Measurements from ENCODE around the gene ATP8B3. TPM values are rescaled to one million over a fixed set of nuclear protein-coding genes. Genes with fewer than 3 reads are reported as not detected.

ATP8B3 gene
- total and polyA plus RNA-seq, 10 of the 15 experiments (the other 5 are each of a cell fraction or from before 2014, with no cell fraction given) = 0.13 to 1.7 (median 0.52) TPM

DNA sequence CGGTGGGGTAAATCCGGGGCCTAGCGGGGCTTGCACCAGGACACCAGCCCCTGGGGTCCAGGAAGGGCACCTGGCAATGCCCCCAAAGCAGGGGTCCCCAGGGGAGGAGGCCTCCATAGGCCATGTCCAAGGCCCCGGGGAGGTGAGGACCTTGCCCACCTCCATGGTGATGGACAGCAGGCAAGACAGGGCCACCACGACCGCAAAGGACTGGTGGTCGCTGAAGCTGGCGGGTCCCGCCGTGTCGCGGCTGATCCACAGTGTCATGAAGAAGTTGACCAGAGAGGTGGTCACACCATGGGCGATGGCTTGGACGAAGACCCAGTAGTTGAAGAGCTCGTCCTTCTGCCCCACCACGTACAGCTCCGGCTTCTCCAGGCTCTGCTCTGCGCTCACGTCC is 26.8 kb downstream of the ATP8B3 start (continued):
- no peak for TF ChIP-seq ZNF207 (IDR thresholded peaks at IDR 0.05; ENCODE audit: borderline replicate concordance)
- no peak for TF ChIP-seq ZSCAN29 (IDR thresholded peaks at IDR 0.05)
- TF ChIP-seq RCOR1 (conservative IDR thresholded peaks at IDR 0.05; ENCODE audit: low read depth, low read length) = no peak
- no peak for TF ChIP-seq LARP7 (IDR thresholded peaks at IDR 0.05)
- TF ChIP-seq POLR2A (IDR thresholded peaks at IDR 0.05; ENCODE audit: low read depth, low read length) = no peak

DNA sequence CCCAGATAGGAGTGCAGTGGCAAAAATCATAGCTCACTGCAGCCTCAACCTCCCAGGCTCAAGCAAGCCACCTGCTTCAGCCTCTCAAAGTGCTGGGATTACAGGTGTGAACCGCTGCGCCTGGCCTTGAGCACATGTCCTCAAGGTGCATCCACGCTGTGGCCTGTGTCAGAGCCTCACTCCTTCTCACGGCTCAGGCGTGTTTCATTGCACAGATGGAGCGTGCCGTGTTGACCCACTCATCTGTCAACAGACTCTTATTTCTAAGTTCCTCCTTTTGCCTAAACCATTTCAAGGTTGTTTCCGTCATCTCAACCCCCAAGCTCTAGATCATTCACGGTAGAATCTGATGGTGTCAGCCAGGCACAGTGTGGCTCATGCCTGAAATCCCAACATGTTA is 28.2 kb downstream of the ATP8B3 start:
- Histone ChIP-seq H3K27ac (ENCODE audit: control insufficient read depth, insufficient read depth) (no peak overlapping the region), H3K79me2 (ENCODE audit: control insufficient read depth, insufficient read depth, low read length) (no peaks in the 10 kb centered on the region), H3K9ac (ENCODE audit: control insufficient read depth, insufficient read depth, low read length) (no peak overlapping the region), H3K4me1 (ENCODE audit: control insufficient read depth, insufficient read depth, low read length) (no peaks in the 10 kb centered on the region), H4K20me1 (ENCODE audit: control insufficient read depth, insufficient read depth) (no peaks in the 10 kb centered on the region), H3K36me3 (ENCODE audit: control insufficient read depth in 2 of 2, insufficient read depth in 2 of 2, low read length in 1 of 2) (no peaks in the 10 kb centered on the region), H3K27me3 (replicated peaks in 1 of 2; ENCODE audit: control insufficient read depth in 2 of 2, insufficient read depth in 2 of 2, low read length in 1 of 2) (no peaks in the 10 kb centered on the region; a peak in 1 of 4 replicates), H3K9me3 (replicated peaks; ENCODE audit: control insufficient read depth, insufficient read depth, low read length) (no peaks in the 10 kb centered on the region; the same call in 2 of the 3 replicates), H2AFZ (ENCODE audit: control insufficient read depth, low read depth, low read length) (no peak overlapping the region), H3K4me2 (ENCODE audit: control insufficient read depth, insufficient read depth) (no peak overlapping the region), H3K4me3 (no peak overlapping the region)
- DNase-seq (ENCODE audit: low read depth, low spot score) (no peak), ATAC-seq (no peak), FAIRE-seq (no peak)
- CTCF ChIA-PET = interaction anchor here (1.6 to 1.9 kb wide), 2 partner anchors 9 to 42 kb away, joined by 3 to 6 read pairs; no protein-coding TSS in a partner anchor
- RAD21 ChIA-PET (ENCODE audit: unreplicated experiment) = no interaction called here
- WGBS (ENCODE audit: insufficient coverage, insufficient replicate concordance, low lambda C conversion rate, missing lambda C conversion rate) = 22% methylated on average over 9 of the region's 9 CpGs
- no TSS peak for BruUV-seq (replicated peaks)
- in situ Hi-C loops (cut with MboI) = no loop called here
- SMC1A ChIA-PET (ENCODE audit: uncharacterized antibody, unreplicated experiment) = no interaction called here
- intact Hi-C loops (cut with micrococcal nuclease; ENCODE audit: unreplicated experiment) = no loop called here
- POLR2A ChIA-PET = no interaction called here
- TF ChIP-seq TBL1XR1 (IDR thresholded peaks at IDR 0.05; ENCODE audit: low read depth, low read length) (no peak), TCF12 (IDR thresholded peaks at IDR 0.05; ENCODE audit: low read depth, low read length) (no peak), EZH2 (IDR thresholded peaks at IDR 0.05; ENCODE audit: borderline replicate concordance, control insufficient read depth, low read depth, low read length) (no peak), ESRRA (IDR thresholded peaks at IDR 0.05; ENCODE audit: low read length) (no peak), IKZF2 (IDR thresholded peaks at IDR 0.05) (no peak), HDGF (IDR thresholded peaks at IDR 0.05) (no peak), IKZF1 (conservative IDR thresholded peaks at IDR 0.05) (no peak), SREBF2 (IDR thresholded peaks at IDR 0.05; ENCODE audit: low read length) (no peak)
- TF ChIP-seq, protein P1, sequence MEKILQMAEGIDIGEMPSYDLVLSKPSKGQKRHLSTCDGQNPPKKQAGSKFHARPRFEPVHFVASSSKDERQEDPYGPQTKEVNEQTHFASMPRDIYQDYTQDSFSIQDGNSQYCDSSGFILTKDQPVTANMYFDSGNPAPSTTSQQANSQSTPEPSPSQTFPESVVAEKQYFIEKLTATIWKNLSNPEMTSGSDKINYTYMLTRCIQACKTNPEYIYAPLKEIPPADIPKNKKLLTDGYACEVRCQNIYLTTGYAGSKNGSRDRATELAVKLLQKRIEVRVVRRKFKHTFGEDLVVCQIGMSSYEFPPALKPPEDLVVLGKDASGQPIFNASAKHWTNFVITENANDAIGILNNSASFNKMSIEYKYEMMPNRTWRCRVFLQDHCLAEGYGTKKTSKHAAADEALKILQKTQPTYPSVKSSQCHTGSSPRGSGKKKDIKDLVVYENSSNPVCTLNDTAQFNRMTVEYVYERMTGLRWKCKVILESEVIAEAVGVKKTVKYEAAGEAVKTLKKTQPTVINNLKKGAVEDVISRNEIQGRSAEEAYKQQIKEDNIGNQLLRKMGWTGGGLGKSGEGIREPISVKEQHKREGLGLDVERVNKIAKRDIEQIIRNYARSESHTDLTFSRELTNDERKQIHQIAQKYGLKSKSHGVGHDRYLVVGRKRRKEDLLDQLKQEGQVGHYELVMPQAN (conservative IDR thresholded peaks at IDR 0.05) = no peak
- TF ChIP-seq, protein P2, sequence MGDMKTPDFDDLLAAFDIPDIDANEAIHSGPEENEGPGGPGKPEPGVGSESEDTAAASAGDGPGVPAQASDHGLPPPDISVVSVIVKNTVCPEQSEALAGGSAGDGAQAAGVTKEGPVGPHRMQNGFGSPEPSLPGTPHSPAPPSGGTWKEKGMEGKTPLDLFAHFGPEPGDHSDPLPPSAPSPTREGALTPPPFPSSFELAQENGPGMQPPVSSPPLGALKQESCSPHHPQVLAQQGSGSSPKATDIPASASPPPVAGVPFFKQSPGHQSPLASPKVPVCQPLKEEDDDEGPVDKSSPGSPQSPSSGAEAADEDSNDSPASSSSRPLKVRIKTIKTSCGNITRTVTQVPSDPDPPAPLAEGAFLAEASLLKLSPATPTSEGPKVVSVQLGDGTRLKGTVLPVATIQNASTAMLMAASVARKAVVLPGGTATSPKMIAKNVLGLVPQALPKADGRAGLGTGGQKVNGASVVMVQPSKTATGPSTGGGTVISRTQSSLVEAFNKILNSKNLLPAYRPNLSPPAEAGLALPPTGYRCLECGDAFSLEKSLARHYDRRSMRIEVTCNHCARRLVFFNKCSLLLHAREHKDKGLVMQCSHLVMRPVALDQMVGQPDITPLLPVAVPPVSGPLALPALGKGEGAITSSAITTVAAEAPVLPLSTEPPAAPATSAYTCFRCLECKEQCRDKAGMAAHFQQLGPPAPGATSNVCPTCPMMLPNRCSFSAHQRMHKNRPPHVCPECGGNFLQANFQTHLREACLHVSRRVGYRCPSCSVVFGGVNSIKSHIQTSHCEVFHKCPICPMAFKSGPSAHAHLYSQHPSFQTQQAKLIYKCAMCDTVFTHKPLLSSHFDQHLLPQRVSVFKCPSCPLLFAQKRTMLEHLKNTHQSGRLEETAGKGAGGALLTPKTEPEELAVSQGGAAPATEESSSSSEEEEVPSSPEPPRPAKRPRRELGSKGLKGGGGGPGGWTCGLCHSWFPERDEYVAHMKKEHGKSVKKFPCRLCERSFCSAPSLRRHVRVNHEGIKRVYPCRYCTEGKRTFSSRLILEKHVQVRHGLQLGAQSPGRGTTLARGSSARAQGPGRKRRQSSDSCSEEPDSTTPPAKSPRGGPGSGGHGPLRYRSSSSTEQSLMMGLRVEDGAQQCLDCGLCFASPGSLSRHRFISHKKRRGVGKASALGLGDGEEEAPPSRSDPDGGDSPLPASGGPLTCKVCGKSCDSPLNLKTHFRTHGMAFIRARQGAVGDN (IDR thresholded peaks at IDR 0.05) = no peak
- TF ChIP-seq, protein P3, sequence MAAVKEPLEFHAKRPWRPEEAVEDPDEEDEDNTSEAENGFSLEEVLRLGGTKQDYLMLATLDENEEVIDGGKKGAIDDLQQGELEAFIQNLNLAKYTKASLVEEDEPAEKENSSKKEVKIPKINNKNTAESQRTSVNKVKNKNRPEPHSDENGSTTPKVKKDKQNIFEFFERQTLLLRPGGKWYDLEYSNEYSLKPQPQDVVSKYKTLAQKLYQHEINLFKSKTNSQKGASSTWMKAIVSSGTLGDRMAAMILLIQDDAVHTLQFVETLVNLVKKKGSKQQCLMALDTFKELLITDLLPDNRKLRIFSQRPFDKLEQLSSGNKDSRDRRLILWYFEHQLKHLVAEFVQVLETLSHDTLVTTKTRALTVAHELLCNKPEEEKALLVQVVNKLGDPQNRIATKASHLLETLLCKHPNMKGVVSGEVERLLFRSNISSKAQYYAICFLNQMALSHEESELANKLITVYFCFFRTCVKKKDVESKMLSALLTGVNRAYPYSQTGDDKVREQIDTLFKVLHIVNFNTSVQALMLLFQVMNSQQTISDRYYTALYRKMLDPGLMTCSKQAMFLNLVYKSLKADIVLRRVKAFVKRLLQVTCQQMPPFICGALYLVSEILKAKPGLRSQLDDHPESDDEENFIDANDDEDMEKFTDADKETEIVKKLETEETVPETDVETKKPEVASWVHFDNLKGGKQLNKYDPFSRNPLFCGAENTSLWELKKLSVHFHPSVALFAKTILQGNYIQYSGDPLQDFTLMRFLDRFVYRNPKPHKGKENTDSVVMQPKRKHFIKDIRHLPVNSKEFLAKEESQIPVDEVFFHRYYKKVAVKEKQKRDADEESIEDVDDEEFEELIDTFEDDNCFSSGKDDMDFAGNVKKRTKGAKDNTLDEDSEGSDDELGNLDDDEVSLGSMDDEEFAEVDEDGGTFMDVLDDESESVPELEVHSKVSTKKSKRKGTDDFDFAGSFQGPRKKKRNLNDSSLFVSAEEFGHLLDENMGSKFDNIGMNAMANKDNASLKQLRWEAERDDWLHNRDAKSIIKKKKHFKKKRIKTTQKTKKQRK (IDR thresholded peaks at IDR 0.05; ENCODE audit: low read depth, low read length) = no peak

All from GM12878 (cell line).